OCI-LY3 (cell line): Measurements from ENCODE around the gene ADCY9.

ENCODE experiments used
- H2AFZ ChIP-seq: fragments of 200-600, 300-600 bp; shearing (Covaris generic); 2 replicates; pipeline ENCODE4 v1.6.0; 2014; ENCODE audit warnings: antibody characterized with exemption, low read depth, low read length
- H3K27ac ChIP-seq: fragments of 200-600, 300-600 bp; sonication (generic); 2 replicates; pipeline ENCODE4 v1.5.1; 2014; ENCODE audit warnings: mild to moderate bottlenecking, low read length, moderate library complexity, mixed read lengths
- H3K27me3 ChIP-seq: fragments of 200-600, 300-600 bp; sonication (generic); 2 replicates; pipeline ENCODE4 v1.6.1; 2014; ENCODE audit warnings: low read depth, low read length, mixed read lengths
- H3K36me3 ChIP-seq: fragments of 200-600, 300-600 bp; sonication (generic); replicated peaks from 2 replicates; pipeline ENCODE3; 2014; ENCODE audit warnings: low read depth, low read length, mixed read lengths
- H3K4me1 ChIP-seq: fragments of 300-600, 200-600 bp; sonication (generic); 2 replicates; pipeline ENCODE4 v1.6.1; 2014; ENCODE audit warnings: low read length, mixed read lengths
- H3K4me2 ChIP-seq: fragments of 200-600, 300-600 bp; sonication (generic); 2 replicates; pipeline ENCODE4 v1.6.1; 2014; ENCODE audit warnings: low read length, mixed read lengths
- H3K4me3 ChIP-seq: fragments of 300-600, 200-600 bp; sonication (generic); 2 replicates; pipeline ENCODE4 v1.5.1; 2014; ENCODE audit warnings: antibody characterized with exemption, mild to moderate bottlenecking, low read length, moderate library complexity
- H3K79me2 ChIP-seq: fragments of 300-600, 200-600 bp; shearing (Covaris generic); 2 replicates; pipeline ENCODE4 v1.6.1; 2014; ENCODE audit warnings: mild to moderate bottlenecking, low read length, mixed read lengths
- H3K9ac ChIP-seq: fragments of 300-600, 200-600 bp; shearing (Covaris generic); 2 replicates; pipeline ENCODE4 v1.6.0; 2014; ENCODE audit warnings: mild to moderate bottlenecking, low read length, moderate library complexity
- H3K9me3 ChIP-seq: fragments of 200-600, 300-600 bp; shearing (Covaris generic); 2 replicates; pipeline ENCODE4 v1.6.1; 2014; ENCODE audit warnings: low read length, mixed read lengths; ENCODE audit not compliant: insufficient read depth
- H4K20me1 ChIP-seq: fragments of 200-600, 300-600 bp; sonication (generic); 2 replicates; pipeline ENCODE4 v1.6.1; 2016; ENCODE audit warnings: low read length, mixed read lengths; ENCODE audit not compliant: insufficient read depth
- CTCF ChIP-seq: fragments of 200-600, 300-600 bp; sonication (generic); IDR thresholded peaks from 2 replicates; pipeline ENCODE4 v1.5.1; 2014; ENCODE audit warnings: antibody characterized with exemption, low read length, low read depth
- EZH2phosphoT487 ChIP-seq: fragments of 200-600 bp; shearing (Covaris generic); IDR thresholded peaks from 2 replicates; pipeline ENCODE4 v1.6.1; 2018; ENCODE audit warnings: antibody characterized with exemption, mixed run types, low read depth

Gene ADCY9

GRCh38 chr16:3979518-3979917 is 136.7 kb downstream of the ADCY9 start:
- no peaks in the 10 kb centered on the region for H3K4me1 ChIP-seq
- H3K4me2 ChIP-seq = no peak overlapping the region
- no peaks in the 10 kb centered on the region for H3K79me2 ChIP-seq
- H3K9ac ChIP-seq = no peak overlapping the region
- H3K27me3 ChIP-seq = peaks cover 5% of the 10 kb centered on the region; the same call in 1 of the 2 replicates
- H2AFZ ChIP-seq = no peak overlapping the region
- no peak for TF ChIP-seq EZH2phosphoT487
- TF ChIP-seq CTCF = no peak
- no peak overlapping the region for H3K27ac ChIP-seq
- H3K36me3 ChIP-seq = no peaks in the 10 kb centered on the region
- H4K20me1 ChIP-seq = no peaks in the 10 kb centered on the region
- H3K9me3 ChIP-seq = no peaks in the 10 kb centered on the region
- no peak overlapping the region for H3K4me3 ChIP-seq

GRCh38 chr16:3979070-3979469 is 137.2 kb downstream of the ADCY9 start:
- Histone ChIP-seq H3K4me3 (no peak overlapping the region), H4K20me1 (no peaks in the 10 kb centered on the region), H3K79me2 (no peaks in the 10 kb centered on the region), H2AFZ (no peak overlapping the region), H3K4me1 (no peaks in the 10 kb centered on the region), H3K9ac (no peak overlapping the region), H3K27ac (no peak overlapping the region), H3K4me2 (no peak overlapping the region), H3K27me3 (peaks cover 5% of the 10 kb centered on the region; the same call in 1 of the 2 replicates), H3K36me3 (no peaks in the 10 kb centered on the region), H3K9me3 (no peaks in the 10 kb centered on the region)
- no peak for TF ChIP-seq EZH2phosphoT487
- no peak for TF ChIP-seq CTCF

- peaks cover 5% of the 10 kb centered on the region; the same call in 1 of the 2 replicates for H3K27me3 ChIP-seq
- H3K9me3 ChIP-seq = no peaks in the 10 kb centered on the region
- H3K4me1 ChIP-seq = no peaks in the 10 kb centered on the region
- H4K20me1 ChIP-seq = no peaks in the 10 kb centered on the region
- no peaks in the 10 kb centered on the region for H3K79me2 ChIP-seq
- TF ChIP-seq CTCF = no peak
- TF ChIP-seq EZH2phosphoT487 = no peak
- no peak overlapping the region for H3K9ac ChIP-seq
- H3K4me3 ChIP-seq = no peak overlapping the region
- no peak overlapping the region for H2AFZ ChIP-seq
- no peak overlapping the region for H3K27ac ChIP-seq
- no peaks in the 10 kb centered on the region for H3K36me3 ChIP-seq
- no peak overlapping the region for H3K4me2 ChIP-seq
These were observed 138.9 kb downstream of the ADCY9 start for GRCh38 chr16:3977376-3977775.

- no peak overlapping the region for H3K27ac ChIP-seq
- H2AFZ ChIP-seq = no peak overlapping the region
- H3K4me3 ChIP-seq = no peak overlapping the region
- H3K9me3 ChIP-seq = no peaks in the 10 kb centered on the region
- H3K4me1 ChIP-seq = peaks cover 12% of the 10 kb centered on the region
- no peak overlapping the region for H3K4me2 ChIP-seq
- H3K79me2 ChIP-seq = no peaks in the 10 kb centered on the region
- H3K9ac ChIP-seq = no peak overlapping the region
- TF ChIP-seq EZH2phosphoT487 = no peak
- TF ChIP-seq CTCF = no peak
- no peaks in the 10 kb centered on the region for H3K36me3 ChIP-seq
- no peaks in the 10 kb centered on the region for H4K20me1 ChIP-seq
- H3K27me3 ChIP-seq = no peaks in the 10 kb centered on the region; the same call in 1 of the 2 replicates
These were observed 141.5 kb downstream of the ADCY9 start for GRCh38 chr16:3974751-3975150.
